DND-41 (cell line): ENCODE results near the gene CTNS.

Experiments
- EZH2 ChIP-seq: IDR thresholded peaks from 3 replicates; pipeline ENCODE4 v1.6.1; 2012; ENCODE audit warnings: borderline replicate concordance, low read depth, mild to moderate bottlenecking, moderate library complexity, low read length, inconsistent platforms; ENCODE audit not compliant: severe bottlenecking
- TF ChIP-seq, protein P1 (sequence below): IDR thresholded peaks from 2 replicates; pipeline ENCODE4 v1.5.1; 2012; ENCODE audit warnings: borderline replicate concordance, low read length, moderate library complexity, mild to moderate bottlenecking; ENCODE audit not compliant: poor library complexity, severe bottlenecking; ENCODE audit errors: extremely low read depth

DNA sequence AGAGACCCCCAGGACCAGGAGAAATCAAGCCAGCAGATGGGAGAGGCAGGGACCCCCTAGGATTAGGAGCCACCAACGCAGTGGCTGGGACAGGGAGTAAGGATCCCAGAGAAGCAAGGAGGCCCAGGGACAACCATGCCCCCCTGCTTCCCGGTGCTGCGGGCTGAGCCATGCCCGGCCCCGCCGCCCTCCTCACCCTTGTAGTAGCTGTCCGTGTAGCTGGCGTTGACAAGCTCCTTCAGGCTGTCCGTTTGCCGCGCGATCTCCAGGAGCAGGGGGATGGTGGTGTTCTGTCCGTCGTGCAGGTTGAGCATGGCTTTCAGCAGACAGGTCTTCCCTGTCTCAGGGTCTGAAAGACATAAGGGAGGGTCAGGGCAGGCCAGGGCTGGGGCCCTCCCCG is 45.8 kb upstream of the CTNS start:
- TF ChIP-seq, protein P1, sequence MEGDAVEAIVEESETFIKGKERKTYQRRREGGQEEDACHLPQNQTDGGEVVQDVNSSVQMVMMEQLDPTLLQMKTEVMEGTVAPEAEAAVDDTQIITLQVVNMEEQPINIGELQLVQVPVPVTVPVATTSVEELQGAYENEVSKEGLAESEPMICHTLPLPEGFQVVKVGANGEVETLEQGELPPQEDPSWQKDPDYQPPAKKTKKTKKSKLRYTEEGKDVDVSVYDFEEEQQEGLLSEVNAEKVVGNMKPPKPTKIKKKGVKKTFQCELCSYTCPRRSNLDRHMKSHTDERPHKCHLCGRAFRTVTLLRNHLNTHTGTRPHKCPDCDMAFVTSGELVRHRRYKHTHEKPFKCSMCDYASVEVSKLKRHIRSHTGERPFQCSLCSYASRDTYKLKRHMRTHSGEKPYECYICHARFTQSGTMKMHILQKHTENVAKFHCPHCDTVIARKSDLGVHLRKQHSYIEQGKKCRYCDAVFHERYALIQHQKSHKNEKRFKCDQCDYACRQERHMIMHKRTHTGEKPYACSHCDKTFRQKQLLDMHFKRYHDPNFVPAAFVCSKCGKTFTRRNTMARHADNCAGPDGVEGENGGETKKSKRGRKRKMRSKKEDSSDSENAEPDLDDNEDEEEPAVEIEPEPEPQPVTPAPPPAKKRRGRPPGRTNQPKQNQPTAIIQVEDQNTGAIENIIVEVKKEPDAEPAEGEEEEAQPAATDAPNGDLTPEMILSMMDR = no peak
- TF ChIP-seq EZH2 = no peak
